ENCODE measurements around the gene PHKG2. TPM values are rescaled to one million over a fixed set of nuclear protein-coding genes. Genes with fewer than 3 reads are reported as not detected.

The PHKG2 gene
- total RNA-seq, 2 donors from 2014 or later, result 25.6 to 26.4 TPM

- no peak for TF ChIP-seq CTCF (IDR thresholded peaks at IDR 0.05)
- peaks cover 55% of the 10 kb centered on the region for H3K36me3 ChIP-seq
- H3K27me3 ChIP-seq (replicated peaks; ENCODE audit: insufficient read depth), result no peaks in the 10 kb centered on the region
- ATAC-seq (ENCODE audit: insufficient number of reproducible peaks, low FRiP score, low read depth) (no peak), DNase-seq (ENCODE audit: low spot score) (no peak)
- no peaks in the 10 kb centered on the region for H3K4me1 ChIP-seq (ENCODE audit: control insufficient read depth in 1 of 2, low read depth in 2 of 2)
- H3K9me3 ChIP-seq, result no peaks in the 10 kb centered on the region
- H3K4me3 ChIP-seq, result no peak overlapping the region
- H3K27ac ChIP-seq, result no peak overlapping the region
Observed at GRCh38 chr16:30728321-30728720, 19.9 kb upstream of the PHKG2 start.

GRCh38 chr16:30728899-30729672, 19.1 kb upstream of the PHKG2 start:
- Histone ChIP-seq H3K27ac (no peak overlapping the region), H3K27me3 (replicated peaks; ENCODE audit: insufficient read depth) (no peaks in the 10 kb centered on the region), H3K9me3 (no peaks in the 10 kb centered on the region), H3K4me1 (ENCODE audit: control insufficient read depth in 1 of 2, low read depth in 2 of 2) (no peaks in the 10 kb centered on the region), H3K4me3 (no peak overlapping the region), H3K36me3 (peaks cover 56% of the 10 kb centered on the region)
- TF ChIP-seq CTCF (IDR thresholded peaks at IDR 0.05), result no peak
- ATAC-seq (ENCODE audit: insufficient number of reproducible peaks, low FRiP score, low read depth) (no peak), DNase-seq (ENCODE audit: low spot score) (no peak)

- no peak for TF ChIP-seq CTCF (IDR thresholded peaks at IDR 0.05)
- H3K27me3 ChIP-seq (replicated peaks; ENCODE audit: insufficient read depth), result no peaks in the 10 kb centered on the region
- H3K4me3 ChIP-seq, result no peak overlapping the region
- DNase-seq (ENCODE audit: low spot score) (no peak), ATAC-seq (ENCODE audit: insufficient number of reproducible peaks, low FRiP score, low read depth) (no peak)
- H3K9me3 ChIP-seq, result no peaks in the 10 kb centered on the region
- H3K27ac ChIP-seq, result no peak overlapping the region
- H3K4me1 ChIP-seq (ENCODE audit: control insufficient read depth in 1 of 2, low read depth in 2 of 2), result no peaks in the 10 kb centered on the region
- peaks cover 68% of the 10 kb centered on the region for H3K36me3 ChIP-seq
Observed at GRCh38 chr16:30731411-30731810, 16.8 kb upstream of the PHKG2 start.

GRCh38 chr16:30736995-30737793, 11.0 kb upstream of the PHKG2 start:
- no peak for ATAC-seq (ENCODE audit: insufficient number of reproducible peaks, low FRiP score, low read depth)
- H3K27ac ChIP-seq, result no peak overlapping the region
- no peak for DNase-seq (ENCODE audit: low spot score)
- H3K9me3 ChIP-seq, result no peaks in the 10 kb centered on the region
- H3K4me3 ChIP-seq, result no peak overlapping the region
- H3K36me3 ChIP-seq, result peaks cover 69% of the 10 kb centered on the region
- H3K27me3 ChIP-seq (replicated peaks; ENCODE audit: insufficient read depth), result no peaks in the 10 kb centered on the region
- peaks cover 13 to 23% of the 10 kb centered on the region in 2 donors for H3K4me1 ChIP-seq (ENCODE audit: control insufficient read depth in 1 of 2, low read depth in 2 of 2)
- no peak for TF ChIP-seq CTCF (IDR thresholded peaks at IDR 0.05)

All from thoracic aorta (tissue), 2 donors.